NCI-H1930 (cell line): Measurements from ENCODE around the gene CNBD2.
"Not testable (repeated sequence)": the region's sequence is repeated elsewhere in the genome, so short reads cannot be mapped to it uniquely, and the experiment has no call there.

Experiments
- DNase-seq, 2 experiments: peaks; one replicate each; lab custom pipeline; 2025; lab: John Stamatoyannopoulos, UW

CNBD2 gene

DNA sequence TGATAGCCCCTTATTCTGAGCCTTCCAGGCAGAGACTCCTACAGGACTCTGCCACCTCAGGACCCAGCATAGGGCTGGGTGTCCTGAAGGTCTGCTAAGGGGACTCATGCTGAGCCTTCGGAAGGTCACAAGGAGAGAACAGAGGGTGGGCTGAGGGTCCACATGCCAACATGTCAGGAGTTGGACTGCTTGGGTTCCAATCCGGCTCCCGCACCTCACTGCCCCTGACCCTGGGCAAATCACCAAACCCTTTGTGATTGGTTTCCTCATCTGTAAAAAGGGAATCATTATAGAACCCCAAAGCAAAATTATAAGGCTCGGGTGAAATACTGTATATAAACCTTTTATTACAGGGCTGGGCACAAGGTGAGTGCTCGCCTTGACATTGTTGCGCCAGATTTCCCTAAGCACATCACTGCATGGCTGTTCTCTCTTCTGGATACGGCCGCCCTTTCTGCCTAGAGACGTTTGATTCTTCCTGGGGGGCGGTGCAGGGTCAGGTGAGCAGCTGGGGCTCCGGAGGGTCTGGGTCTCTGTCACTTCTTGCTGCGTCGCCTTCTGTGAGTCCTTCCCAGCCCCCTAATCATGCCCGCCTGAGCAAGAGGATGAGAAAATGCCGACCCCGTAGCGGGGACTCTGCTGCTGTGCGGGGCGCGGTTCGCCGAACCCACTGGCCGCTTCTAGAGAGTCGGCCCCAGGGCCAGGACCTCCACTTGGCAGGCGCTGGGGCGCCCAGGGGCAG, 95.7 kb downstream of the CNBD2 start:
- no peak for DNase-seq

DNA sequence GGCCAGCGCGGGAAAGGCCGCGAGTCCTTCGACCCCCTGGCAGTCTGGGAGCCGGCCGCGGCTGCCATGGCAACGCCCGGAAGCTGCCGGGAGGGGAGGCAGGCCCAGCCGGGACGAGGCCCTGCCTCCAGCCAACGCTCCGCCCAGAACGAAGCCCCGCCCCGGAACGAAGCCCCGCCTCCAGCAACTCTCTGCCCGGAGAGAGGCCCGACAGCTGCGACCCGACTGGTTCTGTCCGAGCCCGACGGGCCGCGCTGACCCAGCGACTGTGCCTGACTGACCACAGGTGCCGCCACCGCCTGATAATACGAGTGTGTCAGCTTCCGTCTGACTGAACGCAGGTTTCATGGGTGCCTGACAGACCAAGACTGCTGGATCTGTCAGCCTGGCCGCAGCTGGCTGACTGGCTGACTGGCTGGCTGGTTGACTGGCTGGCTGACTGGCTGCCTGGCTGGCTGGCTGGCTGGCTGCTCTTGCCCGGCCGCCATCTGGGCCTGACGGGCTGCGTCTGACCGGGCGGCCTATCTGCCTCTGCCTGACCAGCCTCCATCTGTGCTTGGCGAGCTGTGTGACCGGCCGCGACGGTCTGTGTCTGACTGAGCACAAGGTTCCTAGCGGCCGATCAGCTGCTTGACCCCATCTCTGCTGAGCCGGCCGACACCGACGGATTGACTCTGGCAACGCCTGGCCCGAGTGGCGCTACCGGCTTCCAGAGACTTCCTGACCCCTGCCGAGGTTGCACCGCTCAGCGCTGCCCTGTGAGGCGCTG, 96.5 kb downstream of the CNBD2 start:
- peak; percentile 77 to 88 for DNase-seq

DNA sequence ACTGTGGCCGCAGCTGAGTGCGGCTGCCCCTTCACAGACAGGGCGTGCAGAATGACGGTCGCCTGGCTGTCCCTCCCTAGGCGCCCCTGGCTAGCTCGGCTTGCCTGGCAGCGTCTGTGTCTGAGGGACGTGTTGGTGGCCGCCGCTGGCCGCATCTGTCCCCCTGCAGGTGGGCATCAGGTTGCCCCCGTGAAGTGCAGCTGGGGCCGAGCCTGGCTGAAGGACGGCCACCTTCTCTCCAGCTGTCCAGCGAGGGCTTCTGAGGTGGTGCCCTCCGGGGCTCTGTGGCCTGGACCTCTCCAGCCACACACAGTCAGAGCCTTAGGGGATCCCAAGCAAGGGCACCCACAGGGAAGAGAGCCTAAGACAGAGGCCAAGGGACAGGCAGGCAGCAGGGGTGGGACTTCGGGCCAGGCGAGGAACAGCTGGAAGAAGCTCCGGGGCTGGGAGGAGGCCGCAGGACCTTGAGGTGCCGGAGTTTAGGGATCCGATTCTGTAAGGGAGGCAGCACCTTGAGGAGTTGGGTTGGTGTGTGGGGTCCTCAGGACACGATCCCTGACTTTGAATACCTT, 97.1 kb downstream of the CNBD2 start:
- DNase-seq: no peak

DNA sequence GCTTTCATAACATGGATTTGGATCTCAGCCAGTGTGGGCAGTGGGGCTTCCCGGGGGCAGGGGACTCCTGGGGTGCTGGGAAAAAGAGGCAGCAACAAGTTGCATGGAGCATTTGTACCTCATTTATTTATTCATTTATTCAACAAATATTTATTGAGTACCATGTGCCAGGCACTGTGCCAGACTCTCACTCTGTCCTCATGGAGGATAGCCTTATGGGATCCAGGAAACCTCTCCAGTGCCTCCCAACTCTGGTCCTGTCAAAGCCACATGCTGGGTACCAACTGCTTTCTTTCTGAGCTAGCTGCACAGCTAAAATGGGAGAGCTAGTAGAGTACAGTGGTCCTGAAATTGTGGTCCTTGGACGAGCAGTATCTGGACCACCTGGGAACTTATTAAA, 98.4 kb downstream of the CNBD2 start:
- no peak for DNase-seq

DNA sequence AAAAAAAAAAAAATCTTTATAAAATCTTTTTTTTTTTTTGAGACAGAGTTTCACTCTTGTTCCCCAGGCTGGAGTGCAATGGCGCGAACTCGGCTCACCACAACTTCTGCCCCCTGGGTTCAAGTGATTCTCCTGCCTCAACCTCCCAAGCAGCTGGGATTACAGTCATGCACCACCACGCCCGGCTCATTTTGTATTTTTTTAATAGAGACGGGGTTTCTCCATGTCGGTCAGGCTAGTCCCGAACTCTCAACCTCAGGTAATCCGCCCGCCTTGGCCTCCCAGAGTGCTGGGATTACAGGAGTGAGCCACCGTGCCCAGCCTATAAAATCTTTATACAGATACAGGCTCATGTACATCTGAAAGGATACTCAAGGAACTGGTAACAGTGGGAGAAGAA, 100.1 kb downstream of the CNBD2 start:
- DNase-seq: not testable (repeated sequence)

DNA sequence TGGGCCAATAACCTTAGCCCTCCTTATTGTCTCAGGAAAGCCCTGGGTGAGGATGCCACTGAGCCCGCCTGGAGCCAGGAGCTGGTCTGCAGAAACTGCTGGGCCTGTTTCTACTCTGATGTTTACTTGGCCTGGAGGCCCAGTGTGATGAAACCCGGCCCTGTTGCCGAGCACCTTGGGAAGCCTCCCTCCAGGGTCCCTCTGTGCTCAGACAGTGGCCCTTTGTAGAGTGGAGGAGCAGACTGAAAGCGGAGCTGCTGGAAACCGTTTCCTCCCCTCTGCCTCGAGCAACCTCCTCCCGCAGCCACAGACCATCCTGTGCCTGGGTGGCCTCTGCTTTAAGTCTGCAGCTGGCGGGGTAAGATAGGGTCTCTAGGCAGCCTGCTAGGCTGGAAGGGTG, 102.1 kb downstream of the CNBD2 start:
- DNase-seq: no peak

DNA sequence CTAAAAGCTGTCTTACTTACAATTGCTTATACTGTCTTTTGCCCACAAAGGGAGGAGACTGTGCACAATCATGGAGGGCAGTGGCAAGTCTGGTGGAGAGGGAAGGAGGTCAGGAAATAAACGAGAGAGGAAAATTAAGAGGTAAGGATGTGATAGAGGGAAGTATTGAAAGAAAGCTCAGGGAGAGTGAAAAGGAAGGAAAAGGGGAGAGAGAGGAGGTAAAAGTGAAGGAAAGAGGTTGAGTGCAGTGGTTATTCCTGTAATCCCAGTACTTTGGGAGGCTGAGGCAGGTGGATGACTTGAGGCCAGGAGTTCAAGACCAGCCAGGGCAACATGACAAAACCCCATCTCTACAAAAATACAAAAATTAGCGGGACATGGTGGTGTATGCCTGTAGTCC, 103.5 kb downstream of the CNBD2 start:
- no peak for DNase-seq

DNA sequence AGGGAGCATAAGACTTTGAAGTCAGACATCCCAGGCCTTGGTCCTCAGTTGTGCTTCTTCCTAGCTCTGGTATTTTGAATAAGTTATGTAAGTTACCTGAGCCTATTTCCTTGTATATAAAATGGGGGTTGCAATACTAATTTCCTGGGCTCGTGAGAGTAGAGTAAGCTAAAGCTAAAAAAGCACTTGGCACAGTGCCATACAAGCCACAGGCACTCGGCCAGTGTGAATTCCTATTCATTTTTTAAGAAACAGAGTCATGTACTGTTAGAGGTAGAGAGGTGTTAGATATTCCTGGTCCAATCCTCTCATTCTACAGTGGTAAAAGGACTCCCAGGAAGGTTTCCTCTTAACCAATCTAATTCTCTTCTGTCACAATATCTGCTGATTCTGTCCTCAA, 106.6 kb downstream of the CNBD2 start:
- no peak for DNase-seq

DNA sequence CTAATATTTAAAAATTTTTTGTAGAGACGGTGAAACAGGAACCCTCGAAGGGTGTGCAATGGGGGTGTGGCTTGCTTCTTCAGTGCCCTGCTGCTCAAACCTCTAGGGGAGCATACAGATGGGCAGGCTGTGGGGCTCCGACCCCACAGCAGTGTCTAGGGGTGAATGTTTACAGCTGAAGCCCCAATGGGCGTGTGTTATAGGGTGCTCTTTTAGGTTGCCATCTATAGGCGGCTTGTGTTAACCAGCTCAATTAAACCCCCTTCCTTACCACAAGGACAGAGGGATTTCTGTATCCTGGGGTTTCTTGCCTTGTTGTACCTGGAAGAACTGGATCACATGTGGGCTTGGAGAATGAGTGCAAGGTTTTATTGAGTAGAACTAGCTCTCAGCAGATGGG, 109.4 kb downstream of the CNBD2 start:
- not testable (repeated sequence) for DNase-seq

DNA sequence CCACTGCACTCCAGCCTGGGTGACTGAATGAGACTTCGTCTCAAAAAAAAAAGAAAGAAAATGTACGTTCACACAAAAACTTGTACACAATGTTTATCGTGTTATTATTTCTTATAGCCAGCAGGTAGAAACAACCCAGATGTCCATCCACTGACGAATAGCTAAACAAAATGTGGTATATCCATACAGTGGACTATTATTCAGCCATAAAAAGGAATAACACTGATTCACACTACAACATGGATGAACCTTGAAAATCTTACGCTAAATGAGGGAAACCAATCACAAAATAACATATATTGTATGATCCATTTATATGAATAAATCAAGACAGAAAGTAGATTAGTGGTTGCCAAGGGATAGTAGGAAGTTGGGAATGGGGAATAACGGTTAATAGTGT, 111.1 kb downstream of the CNBD2 start:
- no peak for DNase-seq

DNA sequence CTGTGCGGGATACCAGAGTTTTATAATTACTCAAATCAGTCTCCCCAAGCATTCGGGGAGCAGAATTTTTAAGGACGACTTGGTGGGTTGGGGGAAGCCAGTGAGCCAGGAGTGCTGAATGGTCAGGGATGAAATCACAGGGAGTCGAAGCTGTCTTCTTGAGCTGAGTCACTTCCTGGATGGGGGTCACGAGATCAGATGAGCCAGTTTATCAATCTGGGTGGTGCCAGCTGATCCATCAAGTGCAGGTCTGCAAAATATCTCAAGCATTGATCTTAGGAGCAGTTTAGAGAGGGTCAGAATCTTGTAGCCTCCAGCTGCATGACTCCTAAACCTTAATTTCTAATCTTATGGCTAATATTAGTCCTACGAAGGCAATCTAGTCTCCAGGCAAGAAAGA, 111.6 kb downstream of the CNBD2 start:
- DNase-seq: not testable (repeated sequence)
